8988T (cell line): Measurements from ENCODE around the gene RBM23.
"Not testable (repeated sequence)": the region's sequence is repeated elsewhere in the genome, so short reads cannot be mapped to it uniquely, and the experiment has no call there.

Experiments used
- DNase-seq: peaks from one replicate; pipeline ENCODE4 v3.0.0; 2011

RBM23 gene

DNA sequence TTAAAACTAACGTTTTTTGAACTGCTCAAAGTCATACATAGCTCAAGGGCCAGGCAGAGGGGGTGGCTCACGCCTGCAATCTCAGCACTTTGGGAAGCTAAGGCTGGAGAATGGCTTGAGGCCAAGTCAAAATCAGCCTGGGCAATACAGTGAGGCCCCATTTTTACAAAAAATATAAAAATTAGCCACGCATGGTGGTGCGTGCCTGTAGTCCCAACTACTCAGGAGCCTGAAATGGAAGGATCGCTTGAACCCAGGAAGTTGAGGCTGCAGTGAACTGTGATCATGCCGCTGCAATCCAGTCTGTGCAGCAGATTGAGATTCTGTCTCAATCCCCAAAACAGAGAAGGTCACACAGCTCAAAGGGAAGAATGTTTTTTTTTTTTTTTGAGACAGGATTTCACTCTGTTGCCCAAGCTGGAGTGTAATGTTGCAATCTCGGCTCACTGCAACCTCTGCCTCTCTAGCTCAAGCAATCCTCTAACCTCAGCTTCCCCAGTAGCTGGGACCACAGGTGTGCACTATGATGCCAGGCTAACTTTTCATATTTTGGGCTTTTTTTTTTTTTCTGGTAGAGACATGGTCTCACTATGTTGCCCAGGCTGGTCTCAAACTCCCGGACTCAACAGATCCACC lies 2.9 kb downstream of the RBM23 start:
- no peak for DNase-seq

DNA sequence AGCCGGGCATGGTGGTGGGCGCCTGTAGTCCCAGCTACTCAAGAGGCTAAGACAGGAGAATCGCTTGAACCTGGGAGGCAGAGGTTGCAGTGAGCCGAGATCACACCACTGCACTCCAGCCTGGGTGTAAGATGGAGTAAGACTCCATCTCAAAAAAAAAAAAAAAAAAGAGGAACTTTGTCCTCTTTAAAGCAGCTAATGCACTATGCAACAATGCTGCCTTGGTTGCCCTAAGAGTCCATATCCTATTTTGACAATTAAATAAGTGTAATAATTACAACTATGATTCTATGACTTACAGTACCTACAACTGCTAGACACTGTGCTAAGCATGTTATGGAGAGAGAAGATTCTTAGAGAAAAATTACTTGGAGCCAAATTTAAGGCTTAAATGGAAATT lies 4.1 kb downstream of the RBM23 start:
- DNase-seq: not testable (repeated sequence)

DNA sequence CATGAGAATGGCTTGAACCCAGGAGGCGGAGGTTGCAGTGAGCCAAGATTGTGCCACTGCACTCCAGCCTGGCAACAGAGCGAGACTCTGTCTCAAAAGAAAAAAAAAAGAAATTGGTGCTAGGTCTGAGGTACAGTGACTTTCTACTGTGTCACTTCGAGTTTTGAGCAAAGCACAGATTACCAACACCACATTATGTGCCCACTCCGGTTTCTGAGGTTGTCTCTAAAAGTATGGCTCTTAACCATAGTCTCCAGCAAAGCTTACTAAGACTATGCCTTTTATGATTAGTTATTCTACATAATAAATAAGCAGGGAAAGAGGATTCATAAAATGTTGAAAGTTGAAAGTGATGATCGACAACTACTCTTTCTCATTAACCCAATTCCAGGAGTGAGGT lies 8.0 kb downstream of the RBM23 start:
- no peak for DNase-seq

DNA sequence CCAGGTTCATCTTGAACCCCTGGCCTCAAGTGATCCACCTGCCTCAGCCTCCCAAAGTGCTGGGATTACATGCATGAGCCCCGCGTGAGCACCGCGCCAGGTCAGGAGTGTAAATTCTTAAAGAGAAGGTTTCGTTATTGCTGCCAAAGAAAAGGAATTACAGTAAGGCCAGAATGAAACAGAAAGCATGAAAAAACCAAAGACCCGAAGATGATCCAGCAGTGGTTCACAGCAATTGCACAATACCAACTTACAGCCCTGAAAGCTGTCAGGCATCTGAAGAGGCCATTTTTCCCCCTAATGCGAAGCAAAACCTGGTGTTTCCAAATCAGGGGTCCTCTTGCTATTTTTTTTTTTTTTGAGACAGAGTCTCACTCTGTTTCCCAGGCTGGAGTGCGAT lies 10.3 kb downstream of the RBM23 start:
- no peak for DNase-seq

DNA sequence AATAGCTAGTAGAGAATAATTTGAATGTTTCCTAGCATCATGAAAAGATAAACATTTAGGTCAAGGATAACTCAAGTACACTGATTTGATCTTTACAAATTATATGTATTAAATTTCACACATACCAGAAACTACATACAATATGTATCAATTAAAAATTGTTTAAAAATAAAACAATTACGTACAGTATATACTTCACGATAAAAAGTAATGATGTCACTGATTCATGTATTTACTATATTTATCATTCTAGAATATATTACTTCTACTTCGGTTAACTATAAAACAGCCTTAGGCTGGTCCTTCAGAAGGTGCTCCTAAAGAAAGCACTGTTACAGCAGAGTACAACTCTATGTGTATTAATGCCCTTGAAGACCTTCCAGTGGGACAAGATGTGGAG lies 11.5 kb downstream of the RBM23 start:
- no peak for DNase-seq

DNA sequence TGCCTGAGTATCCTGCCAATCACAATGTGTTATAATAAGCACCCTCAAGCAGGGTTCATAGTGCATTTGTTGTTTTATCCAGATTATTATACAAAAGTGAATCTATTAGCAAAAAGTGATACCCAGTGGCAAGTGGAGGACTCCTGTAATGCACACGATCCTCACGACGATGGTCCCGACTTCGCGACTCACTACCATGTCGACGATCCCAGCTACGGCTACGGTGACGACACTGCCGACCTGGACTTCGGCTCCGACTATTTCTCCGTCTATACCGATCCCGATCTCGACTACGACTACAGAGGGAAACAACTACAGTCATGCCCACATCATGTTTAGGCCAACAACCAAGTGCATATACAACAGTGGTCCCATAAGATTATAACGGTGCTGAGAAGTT lies 12.9 kb downstream of the RBM23 start:
- no peak for DNase-seq

DNA sequence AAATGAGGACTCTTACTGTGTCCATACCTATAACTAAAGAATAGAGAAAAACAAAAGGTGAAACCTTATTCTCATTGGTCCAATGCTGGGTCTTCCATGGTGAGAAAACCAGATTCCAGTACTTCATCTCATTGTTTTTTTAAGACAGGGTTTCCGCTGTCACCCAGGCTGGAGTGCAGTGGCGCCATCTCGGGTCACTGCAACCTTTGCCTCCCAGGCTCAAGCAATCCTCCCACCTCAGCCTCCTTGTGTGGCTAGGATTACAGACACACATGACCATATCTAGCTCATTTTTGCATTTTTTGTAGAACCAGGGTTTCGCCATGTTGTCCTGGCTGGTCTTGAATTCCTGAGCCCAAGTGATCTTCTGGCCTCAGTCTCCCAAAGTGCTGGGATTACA lies 13.3 kb downstream of the RBM23 start:
- DNase-seq: no peak

DNA sequence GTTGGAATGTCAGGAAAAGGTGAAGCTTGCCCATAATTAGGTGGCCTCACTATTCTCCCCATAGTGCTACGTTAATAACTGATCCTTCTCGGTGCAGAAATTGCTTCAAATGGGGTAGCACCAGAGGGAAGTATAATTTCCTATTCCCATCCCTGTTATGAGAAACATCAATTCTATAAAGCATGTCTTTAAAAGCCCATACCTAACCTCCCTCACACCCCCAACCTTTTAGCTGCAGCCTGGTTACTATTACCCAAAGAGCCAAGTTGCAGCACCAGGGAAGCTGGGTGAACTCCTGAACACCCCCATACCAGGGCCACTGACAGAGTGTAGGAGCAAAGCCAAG lies 15.2 kb downstream of the RBM23 start:
- no peak for DNase-seq

DNA sequence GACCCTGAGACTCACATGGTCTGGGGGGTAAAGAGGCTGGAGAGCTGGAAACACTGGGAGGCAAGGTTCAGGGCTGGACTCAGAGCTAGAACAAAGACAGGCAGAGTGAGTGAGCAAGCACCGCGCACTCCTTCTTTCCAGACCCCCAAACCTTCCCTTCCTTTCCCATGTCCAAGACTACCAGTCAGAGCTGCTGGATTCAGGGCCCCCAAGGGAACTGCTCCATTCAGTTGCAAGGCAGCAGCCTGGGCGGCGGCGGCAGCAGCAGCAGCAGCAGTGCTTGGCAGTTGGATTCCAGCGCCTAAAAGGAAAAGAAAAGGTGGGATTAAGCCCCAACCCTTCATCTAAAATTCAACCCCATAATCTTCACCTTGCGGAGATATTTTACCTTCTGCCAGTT lies 17.1 kb downstream of the RBM23 start:
- DNase-seq: no peak

DNA sequence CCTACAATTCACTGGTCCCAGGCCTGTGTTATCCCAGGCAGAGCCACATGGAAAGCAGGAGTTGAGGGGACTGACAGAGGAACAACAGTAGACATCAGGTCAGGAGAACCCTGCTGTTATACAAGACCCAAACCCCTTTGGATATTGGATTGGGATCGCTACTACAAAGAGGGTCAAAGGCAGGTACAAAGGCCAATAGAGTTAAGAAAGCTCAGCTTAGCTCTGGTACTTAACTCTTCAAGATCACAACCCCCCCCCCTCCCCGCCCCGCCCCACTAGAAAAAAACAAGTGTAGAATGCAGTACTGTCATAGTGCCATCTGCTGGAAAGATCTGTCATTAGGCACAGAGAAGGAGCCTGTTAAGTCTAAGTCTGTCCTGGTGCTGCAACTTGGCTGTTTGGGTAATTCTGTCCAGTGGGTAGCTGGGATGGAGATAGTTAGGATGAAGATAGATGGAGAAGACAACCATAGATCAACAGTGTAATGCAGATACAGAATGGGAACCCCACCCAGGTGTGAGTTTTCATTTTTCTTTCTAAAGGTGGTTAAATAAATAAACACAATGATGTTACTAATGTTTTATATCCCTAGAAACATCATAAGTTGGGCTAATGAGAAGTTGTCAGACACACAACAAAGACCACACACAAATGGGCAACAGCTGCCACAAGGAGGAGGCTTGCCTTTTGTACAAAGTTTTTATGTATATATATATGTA lies 18.7 kb downstream of the RBM23 start:
- no peak for DNase-seq

DNA sequence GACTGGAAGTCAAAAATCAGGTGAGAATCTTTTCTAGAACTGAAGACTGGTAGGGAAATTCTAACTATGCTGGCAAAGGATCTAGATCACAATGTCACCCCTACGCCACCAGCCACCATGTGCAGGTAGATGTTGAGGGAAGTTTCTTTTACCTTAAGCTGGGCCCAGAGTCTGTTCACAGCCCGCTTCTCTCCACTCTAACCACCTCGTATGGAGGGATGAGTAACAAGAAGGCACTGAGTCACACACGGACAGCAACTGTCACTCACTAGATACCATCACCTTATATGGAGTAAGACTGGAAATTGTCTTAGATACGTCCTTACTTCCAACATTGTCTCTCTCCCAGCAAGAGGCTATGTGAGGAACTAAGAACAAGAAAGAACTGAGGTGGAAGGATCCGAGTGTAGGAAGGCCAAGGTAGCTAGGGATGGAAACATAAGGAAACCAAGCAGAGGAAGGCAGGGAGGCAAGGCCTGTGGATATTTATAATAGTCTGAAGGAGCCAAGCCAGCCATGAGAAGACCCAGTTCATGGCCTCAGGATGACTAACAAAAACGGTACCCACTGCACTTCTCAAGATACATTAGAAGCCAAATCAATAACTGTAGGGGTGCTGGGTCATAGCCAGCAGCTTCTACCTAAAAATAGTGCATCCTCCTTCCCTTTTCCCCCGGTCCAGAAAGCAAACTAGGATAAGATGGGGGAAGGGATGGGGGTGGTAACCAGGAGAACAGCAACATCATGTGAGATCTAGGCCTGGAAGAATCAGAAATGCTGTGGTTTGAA lies 20.5 kb downstream of the RBM23 start:
- no peak for DNase-seq

DNA sequence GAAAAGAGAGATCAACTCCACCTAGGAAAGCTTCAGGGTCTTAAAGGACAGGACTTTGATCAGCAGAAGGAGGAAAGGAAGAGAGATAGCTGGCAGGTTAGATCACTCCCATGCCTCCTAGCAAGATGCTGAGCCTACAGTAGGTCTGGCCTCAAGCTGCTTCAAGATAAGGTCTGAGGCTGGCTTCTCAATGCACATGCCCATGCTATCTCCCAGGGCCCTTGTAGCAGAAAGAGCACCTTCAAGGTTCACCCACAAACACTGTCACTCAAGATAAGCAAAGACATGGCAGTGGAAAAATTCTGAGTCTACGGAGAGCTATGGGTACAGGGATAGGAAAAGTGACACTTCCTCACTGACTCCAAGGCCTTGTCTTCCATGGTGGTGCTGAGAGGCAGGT lies 21.6 kb downstream of the RBM23 start:
- no peak for DNase-seq

DNA sequence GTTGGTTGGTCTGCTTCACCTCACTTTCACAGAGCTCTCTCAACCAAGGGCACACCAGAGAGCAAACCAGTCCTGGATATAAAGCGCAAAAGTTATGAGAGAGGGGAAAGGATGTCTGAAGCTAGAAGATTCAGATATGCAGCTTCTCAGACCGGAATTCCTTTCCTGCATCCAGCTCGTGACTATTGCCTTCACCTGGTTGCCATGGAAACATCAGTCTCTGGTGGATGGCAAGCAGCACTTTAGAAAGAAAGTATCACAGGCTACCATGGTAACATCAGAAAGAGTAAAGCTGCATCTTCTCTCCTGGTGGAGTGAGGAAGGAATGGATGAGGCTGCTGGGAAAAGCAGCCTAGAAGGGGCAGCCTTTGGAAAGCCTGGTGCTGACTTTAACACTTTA lies 22.2 kb downstream of the RBM23 start:
- DNase-seq: no peak

DNA sequence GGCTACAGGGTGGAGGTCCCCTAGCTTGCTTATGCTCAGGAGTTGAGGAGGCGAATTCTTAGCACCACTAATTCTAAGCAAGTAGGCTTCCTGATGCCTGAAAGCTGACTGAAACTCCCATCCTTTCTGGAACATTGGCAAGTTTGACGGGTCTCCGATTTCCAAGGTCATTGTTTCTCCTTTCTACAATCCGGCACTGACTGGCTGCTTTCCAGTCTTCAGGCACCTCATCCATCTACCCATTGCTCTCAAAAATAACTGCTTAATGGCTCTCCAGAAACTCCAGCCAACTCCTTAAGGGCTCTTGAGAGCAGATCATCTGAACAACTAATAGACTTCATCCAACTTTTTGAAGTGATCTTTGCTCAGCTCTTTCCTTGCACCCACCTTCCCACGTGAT lies 22.6 kb downstream of the RBM23 start:
- DNase-seq: no peak

DNA sequence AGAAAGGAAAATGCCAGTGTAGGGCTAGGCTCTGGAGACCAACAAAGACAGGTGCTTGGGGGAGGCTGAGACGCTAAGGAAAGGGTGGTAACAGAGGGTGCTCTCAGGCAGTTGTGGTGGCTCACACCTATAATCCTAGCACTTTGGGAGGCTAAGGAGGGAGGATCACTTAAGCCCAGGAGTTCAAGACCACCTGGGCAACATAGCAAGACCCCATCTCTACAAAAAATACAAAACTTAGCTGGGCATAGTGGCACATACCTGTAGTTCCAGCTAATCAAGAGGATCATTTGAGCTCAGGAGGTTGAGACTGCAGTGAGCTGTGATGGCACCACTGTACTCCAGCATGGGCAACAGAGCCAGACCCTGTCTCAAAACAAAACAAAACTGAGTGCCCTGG lies 23.5 kb downstream of the RBM23 start:
- no peak for DNase-seq

DNA sequence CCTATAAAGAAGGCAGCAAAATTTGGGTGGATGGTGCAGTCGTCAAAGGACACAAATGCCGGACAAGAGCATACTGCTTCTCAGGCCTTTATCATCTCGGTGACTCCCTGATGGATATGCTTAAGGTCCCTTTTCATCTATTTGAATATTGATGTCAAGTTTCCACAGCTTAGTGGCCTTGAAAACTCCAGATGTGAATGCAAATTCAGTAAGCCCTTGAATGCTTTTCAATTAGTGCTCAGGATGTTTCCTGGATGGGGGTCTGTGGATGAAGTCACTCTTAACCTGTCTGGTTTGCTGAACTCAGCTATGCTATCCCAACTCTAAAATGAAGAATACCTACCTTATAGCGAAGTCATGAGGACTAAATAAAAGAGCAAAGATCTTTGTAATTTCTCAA lies 25.2 kb downstream of the RBM23 start:
- DNase-seq: no peak

DNA sequence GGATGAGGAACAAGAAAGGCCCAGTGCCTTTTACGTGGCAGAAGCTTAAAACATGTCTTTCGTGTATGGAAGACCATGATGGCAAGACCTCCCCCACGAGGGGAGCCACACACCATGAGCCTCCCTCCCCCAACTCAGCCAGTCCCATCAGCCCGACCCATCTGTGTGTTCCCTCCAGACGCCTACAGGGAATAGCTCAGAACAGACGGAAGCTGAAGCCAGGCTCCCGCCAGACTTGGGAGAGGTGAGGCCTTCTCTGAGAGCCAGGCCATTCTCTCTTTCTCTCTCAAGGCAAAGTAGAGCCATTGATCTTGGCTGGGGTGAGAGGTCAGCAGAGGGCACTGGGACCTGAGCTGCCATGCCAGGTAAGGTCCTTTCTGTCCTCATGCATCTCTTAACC lies 26.5 kb downstream of the RBM23 start:
- DNase-seq: no peak

DNA sequence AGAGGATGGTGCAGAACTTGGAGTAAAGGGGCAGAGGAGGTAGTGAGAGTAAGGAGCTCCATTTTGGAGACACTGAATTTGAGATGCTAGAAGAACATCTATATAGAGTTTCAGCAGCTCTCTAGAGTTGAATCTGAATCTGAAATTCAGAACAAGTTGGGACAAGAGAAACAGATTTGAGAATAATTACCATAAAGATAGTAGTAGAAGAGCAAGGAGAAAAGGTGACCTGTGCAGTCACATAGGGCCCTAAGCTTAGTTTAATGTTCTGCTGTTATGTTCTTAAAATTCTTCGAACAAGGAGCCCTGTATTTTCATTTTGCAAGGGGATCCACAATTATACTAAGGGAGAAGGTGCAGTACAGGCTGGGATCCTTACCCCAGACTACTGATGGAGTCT lies 28.5 kb downstream of the RBM23 start:
- no peak for DNase-seq

DNA sequence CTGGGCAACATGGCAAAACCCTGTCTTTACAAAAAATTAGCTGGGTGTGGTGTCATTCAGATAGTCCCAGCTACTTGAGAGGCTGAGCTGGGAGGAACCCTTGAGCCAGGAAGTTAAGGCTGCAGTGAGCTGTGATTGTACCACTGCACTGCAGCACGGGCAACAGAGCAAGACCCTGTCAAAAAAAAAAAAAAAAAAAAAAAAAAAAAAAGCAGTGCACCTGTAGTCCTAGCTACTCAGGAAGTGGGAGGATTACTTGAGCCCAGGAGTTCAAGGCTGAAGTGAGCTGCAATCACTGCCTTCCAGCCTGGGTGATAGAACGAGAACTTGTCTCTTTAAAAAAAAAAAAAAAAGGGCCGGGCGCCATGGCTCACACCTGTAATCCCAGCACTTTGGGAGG lies 30.3 kb downstream of the RBM23 start:
- no peak for DNase-seq

DNA sequence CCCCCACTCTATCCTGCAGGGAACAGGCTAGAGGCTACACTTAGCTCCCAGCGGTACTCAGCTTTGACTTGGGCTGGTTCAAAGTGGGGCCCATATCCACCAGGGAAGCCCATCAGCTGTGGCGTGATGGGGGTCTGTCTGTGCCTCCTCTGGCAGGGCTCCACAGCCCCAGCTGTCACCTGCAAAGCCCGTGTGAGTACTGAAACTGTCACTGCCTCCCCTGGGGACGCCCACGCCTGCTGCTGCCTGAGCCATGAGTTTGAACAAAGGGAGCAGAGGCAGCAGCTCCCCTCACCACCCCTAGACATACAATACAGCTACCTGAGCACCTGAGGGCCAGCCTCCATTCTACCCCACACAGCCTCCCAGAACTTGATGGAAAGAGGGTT lies 31.0 kb downstream of the RBM23 start:
- no peak for DNase-seq

DNA sequence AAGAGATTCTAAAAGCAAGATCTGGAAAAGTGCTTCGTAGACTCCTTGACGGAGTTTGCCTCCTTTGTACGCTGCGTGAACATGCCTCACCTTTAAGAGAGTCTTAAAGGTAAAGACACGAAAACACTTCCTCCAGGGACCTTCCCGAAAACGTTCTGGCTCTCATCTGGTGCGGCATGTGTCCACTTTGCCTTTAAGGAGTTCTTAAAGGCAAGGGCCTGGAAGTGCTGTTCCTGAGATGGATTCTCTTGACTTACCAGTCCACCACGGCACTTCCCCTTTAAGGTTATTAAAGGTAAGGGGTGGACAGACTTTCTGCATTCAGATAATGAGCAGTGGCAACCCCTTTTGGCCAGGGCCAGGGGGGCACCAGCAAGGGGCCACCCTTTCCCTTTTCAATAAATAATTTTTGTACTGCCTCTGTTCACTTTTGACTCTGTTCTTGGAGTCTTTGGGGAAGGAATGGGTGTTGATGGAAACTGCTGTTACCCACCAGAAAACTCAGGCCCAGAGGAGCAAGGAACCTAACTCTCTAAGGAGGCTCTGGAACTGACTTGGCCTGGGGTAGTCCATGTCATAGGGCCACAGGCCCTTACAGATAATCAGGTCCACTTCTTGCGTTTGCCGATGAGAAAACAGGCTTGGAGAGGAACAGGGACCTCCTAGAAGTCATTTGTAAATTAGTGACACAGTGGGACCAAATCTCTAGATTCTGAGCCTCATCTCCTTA lies 31.5 kb downstream of the RBM23 start:
- DNase-seq: no peak

DNA sequence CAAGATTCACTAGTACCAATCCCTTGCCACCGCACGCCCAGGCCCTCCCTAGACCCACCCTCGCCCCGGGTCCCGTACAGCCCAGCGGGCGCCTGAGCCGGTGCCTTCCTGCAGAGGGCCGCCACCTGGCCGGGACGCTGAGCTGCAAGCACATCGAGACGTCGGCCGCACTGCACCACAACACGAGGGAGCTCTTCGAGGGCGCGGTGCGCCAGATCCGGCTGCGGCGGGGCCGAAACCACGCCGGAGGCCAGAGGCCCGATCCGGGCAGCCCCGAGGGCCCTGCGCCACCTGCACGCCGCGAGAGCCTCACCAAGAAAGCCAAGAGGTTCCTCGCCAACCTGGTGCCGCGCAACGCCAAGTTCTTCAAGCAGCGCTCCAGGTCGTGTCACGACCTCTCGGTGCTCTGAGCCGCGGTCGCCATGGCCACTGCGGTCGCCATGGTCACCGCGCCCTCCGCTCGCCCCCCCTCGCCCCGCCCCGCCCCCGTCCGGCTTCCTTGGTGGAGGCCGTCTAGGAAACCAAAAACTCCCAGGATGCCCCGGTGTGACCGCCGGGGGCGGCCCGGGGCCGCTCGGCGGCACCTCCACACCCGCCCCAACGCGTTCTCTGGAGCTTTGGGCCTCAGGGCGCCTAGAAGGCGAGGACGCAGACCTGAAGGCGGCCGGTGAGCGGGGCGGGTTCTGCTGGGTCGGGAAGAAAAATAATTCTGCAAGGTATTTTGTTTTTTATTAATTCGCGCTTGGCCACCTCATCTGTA lies 32.3 kb downstream of the RBM23 start:
- no peak for DNase-seq

DNA sequence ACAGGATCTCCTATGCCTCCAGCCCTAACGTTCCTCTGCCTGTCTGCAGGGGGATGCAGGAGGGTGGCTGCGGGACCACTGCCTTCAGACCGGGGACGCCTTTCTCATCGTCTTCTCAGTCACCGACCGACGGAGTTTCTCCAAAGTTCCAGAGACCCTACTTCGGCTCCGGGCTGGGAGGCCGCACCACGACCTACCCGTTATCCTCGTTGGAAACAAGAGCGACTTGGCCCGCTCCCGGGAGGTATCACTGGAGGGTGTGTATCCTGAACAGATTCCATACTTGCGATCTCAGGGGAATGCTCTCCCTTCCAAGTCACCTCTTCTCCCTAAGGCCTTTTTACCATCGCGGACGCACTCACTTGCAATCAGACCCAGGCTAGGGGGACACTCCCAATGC lies 33.0 kb downstream of the RBM23 start:
- DNase-seq: no peak
